ENCODE data around the gene PAF1. TPM values are rescaled to one million over a fixed set of nuclear protein-coding genes. Genes with fewer than 3 reads are reported as not detected.

The PAF1 gene
- total RNA-seq, 4 donors from 2014 or later = 21.8 to 65.6 (median 33.7) TPM

DNA sequence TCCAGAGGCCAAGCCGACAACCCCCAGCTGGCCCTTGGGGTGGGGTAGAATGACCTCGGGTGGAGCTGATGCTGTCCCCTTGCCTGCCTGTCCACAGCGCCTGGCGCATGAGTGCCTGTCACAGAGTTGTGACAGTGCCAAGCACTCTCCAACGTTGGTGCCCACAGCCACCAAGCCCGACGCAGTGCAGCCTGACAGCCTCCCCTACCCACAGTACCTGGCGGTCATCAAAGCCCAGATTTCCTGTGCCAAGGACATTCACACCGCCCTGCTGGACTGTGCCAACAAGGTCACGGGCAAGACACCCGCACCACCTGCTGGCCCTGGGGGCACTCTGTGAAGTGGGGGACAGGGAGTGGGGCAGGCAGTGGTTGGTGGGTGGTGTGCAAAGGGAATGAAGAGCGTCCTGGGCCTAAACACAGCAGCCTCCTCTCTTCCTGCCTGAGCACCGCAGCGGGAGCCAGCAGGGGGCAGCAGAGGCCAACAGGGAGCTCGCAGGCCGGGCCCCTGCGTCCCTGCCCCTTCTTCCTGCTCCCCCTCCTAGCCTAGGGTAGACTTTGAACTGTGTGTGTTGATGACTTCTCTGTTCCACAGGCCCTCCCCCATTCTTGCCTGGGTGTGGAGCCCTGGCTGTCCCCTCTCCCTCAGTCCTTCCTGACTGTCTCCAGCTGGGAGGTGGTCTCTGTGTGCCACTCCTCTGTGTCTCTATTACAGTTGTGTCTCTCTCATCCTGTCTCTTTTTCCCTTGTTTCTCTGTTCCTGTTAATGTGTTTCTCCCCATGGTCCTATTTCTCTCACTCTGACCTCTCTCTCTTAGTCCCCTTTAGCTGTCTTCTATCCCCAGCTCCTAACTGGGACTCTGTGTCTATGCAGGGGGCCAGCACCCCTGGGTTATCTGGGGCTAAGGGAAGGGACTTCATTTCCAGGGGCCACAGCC, 6.7 kb upstream of the PAF1 start:
- H3K9me3 ChIP-seq = no peaks in the 10 kb centered on the region
- peak; percentile 90 for DNase-seq
- peaks cover 7 to 20% of the 10 kb centered on the region in 2 donors for H3K4me1 ChIP-seq
- H3K27me3 ChIP-seq = no peaks in the 10 kb centered on the region
- H3K4me3 ChIP-seq = no peak overlapping the region
- H3K36me3 ChIP-seq = no peaks in the 10 kb centered on the region
- peak overlapping the region; percentile 86 to 93 for H3K27ac ChIP-seq
- TF ChIP-seq POLR2A (IDR thresholded peaks at IDR 0.05) = peak in 1 of 2 donors; percentile 27
- TF ChIP-seq, protein P1, sequence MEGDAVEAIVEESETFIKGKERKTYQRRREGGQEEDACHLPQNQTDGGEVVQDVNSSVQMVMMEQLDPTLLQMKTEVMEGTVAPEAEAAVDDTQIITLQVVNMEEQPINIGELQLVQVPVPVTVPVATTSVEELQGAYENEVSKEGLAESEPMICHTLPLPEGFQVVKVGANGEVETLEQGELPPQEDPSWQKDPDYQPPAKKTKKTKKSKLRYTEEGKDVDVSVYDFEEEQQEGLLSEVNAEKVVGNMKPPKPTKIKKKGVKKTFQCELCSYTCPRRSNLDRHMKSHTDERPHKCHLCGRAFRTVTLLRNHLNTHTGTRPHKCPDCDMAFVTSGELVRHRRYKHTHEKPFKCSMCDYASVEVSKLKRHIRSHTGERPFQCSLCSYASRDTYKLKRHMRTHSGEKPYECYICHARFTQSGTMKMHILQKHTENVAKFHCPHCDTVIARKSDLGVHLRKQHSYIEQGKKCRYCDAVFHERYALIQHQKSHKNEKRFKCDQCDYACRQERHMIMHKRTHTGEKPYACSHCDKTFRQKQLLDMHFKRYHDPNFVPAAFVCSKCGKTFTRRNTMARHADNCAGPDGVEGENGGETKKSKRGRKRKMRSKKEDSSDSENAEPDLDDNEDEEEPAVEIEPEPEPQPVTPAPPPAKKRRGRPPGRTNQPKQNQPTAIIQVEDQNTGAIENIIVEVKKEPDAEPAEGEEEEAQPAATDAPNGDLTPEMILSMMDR (IDR thresholded peaks at IDR 0.05) = peak; percentile 97 to 99 (median 99)
- intact Hi-C loops (cut with DNase I; ENCODE audit: low total_unique reads) = no loop called here

DNA sequence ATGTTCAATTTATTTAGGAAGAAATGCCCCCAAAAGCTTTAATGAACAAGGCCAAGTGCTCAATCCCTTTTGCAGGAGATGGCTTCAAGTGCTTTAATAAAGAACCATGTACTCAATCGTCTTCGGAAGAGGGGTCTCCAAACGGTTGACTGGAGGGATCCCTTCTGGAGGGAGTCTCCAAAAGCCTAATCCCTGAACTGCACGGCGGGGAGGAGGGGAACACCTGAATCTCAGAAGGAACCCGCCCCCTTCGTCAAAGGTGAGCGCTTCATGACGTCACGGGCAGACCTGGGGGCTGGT, 505 bp downstream of the PAF1 start:
- no peak for DNase-seq
- Histone ChIP-seq H3K4me1 (peaks cover 4 to 7% of the 10 kb centered on the region in 2 donors), H3K27ac (peak overlapping the region; percentile 86 to 99), H3K4me3 (peak overlapping the region; percentile 79 to 96), H3K36me3 (no peaks in the 10 kb centered on the region), H3K9me3 (no peaks in the 10 kb centered on the region), H3K27me3 (no peaks in the 10 kb centered on the region)
- TF ChIP-seq, protein P1 (IDR thresholded peaks at IDR 0.05) = no peak
- TF ChIP-seq POLR2A (IDR thresholded peaks at IDR 0.05) = no peak
- intact Hi-C loops (cut with DNase I; ENCODE audit: low total_unique reads) = no loop called here

DNA sequence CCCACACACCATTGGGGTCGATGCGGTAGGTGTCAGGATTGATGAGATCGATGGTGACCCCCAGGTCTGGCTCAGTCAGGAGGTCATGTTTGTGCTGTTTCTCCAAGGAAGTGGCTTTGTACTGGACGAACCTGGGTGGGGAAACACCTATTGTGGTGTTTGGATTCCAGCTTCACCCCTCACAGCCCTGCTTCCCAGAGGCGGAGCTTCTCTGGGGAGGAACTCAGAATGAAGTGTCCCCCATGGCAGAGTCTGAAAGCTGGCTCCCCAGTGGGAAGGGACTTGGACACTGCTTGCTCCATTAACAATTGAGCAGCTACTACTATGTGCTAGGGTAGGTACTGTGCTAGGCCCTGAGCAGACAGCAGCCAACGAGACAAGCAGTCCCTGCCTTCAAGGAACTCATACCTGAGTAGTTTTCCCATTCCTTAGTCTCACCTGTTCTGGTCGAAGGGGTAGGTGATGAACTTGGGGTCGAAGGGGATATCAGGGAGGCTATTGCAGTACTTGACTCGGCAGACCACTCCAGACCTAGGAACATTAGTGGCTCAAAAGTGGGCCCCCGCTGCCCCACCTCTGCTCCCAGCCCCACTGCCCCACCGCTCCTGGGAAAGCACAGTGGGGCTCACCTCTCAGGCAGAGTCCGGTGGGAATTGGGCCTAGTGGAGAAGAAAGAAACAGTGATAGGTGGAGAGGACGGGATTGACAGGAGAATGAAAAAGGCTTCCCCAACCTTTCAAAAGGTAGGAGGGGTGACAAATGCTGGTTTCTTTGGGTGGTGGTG, 1.1 kb downstream of the PAF1 start:
- peaks cover 4 to 7% of the 10 kb centered on the region in 2 donors for H3K4me1 ChIP-seq
- intact Hi-C loops (cut with DNase I; ENCODE audit: low total_unique reads) = no loop called here
- TF ChIP-seq POLR2A (IDR thresholded peaks at IDR 0.05) = no peak
- TF ChIP-seq, protein P1 (IDR thresholded peaks at IDR 0.05) = no peak
- peak overlapping the region in 1 of 2 donors; percentile 96 for H3K4me3 ChIP-seq
- H3K27ac ChIP-seq = peak overlapping the region; percentile 86 to 99
- no peaks in the 10 kb centered on the region for H3K9me3 ChIP-seq
- H3K36me3 ChIP-seq = no peaks in the 10 kb centered on the region
- H3K27me3 ChIP-seq = no peaks in the 10 kb centered on the region
- no peak for DNase-seq

DNA sequence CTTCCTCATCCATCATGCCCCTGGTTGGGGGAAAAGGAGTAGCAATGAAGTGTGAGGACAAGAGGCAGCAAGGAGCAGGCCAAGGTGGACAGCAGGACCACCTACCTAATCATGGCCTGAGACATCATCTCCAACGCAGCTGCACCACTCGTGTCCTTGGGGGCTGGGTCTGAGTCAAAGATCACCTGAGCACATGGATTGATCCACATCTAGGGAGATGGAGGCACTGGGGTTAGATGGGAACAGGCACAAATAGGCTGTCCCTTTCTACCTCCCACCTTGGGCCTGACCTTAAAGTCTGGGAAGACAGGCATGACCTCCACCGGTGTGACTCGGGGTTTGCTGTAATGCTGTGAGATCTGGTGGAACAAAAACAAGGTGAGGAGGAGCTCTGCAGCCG, 2.2 kb downstream of the PAF1 start:
- Histone ChIP-seq H3K9me3 (no peaks in the 10 kb centered on the region), H3K36me3 (no peaks in the 10 kb centered on the region), H3K4me3 (no peak overlapping the region), H3K4me1 (peaks cover 4 to 7% of the 10 kb centered on the region in 2 donors), H3K27ac (peak overlapping the region in 1 of 2 donors; percentile 3), H3K27me3 (no peaks in the 10 kb centered on the region)
- intact Hi-C loops (cut with DNase I; ENCODE audit: low total_unique reads) = no loop called here
- DNase-seq = no peak
- TF ChIP-seq POLR2A (IDR thresholded peaks at IDR 0.05) = no peak
- TF ChIP-seq, protein P1 (IDR thresholded peaks at IDR 0.05) = no peak

DNA sequence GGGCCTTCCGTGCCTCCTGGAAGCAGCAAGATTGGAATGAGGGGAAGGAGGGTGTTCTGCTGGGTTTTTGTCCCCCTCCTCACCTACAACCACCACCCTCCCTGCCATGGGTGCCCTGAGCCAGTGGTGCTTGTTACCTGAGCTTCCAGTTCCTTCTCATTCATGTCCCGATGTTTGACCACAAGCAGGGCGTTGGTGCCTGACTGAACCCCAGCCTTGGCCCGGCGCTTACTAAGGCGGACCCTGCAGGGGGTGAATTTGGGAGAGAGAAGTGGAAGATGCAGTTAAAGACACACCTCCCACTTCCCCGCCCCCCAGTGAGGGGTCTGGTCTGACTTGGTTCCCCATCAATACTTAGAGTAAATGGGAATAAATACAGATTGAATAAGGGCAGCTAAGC, 4.3 kb downstream of the PAF1 start:
- intact Hi-C loops (cut with DNase I; ENCODE audit: low total_unique reads) = no loop called here
- no peak for TF ChIP-seq POLR2A (IDR thresholded peaks at IDR 0.05)
- TF ChIP-seq, protein P1 (IDR thresholded peaks at IDR 0.05) = no peak
- H3K27ac ChIP-seq = no peak overlapping the region
- H3K9me3 ChIP-seq = no peaks in the 10 kb centered on the region
- no peaks in the 10 kb centered on the region for H3K27me3 ChIP-seq
- H3K4me1 ChIP-seq = peaks cover 4 to 7% of the 10 kb centered on the region in 2 donors
- H3K36me3 ChIP-seq = no peaks in the 10 kb centered on the region
- DNase-seq = no peak
- H3K4me3 ChIP-seq = no peak overlapping the region

Data from uterus (tissue), 4 donors.